ENCODE data around the gene CNNM4.

- TF ChIP-seq POLR2A (IDR thresholded peaks at IDR 0.05; ENCODE audit: low read depth, low read length): no peak
- no peak for TF ChIP-seq POLR2AphosphoS5 (IDR thresholded peaks at IDR 0.05; ENCODE audit: low read depth, low read length)
These were observed 67.7 kb downstream of the CNNM4 start for GRCh38 chr2:96828436-96828835.

Data from GM12892 (cell line).